ENCODE measurements around the gene DAPK2. TPM values are rescaled to one million over a fixed set of nuclear protein-coding genes. Genes with fewer than 3 reads are reported as not detected.

DAPK2 gene
- total and polyA plus RNA-seq, 2 donors (not counting 1 experiment from before 2014, with no cell fraction given), result 8.3 to 31.9 TPM

DNA sequence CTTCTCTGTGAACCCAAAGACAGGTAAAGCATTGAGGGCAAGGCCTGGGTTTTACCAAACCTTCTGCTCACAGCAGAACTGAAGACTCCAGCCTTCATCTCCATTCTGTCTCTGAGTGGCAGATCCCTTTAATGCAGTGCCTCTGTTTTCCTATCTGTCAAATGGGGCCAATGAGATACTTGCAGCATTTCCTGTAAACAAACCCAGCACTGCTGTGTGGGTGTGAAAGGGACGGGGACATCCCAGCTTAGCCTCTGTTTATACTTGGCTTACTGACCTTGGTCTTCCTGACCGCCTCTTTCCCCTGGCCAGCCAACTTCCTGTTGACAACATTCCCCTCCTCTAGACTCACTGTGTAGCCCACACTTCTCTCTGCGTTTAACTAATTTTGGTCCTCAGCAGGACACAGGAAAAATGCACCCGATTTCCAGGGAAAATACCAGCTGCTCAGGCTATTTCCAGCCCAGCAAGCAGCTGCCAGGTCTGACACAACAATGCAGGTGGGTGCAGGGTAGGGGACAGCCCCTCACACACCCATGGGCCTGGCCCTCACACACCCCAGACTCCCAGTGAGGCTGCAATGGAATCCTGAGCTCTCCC lies 106.7 kb downstream of the DAPK2 start:
- peak overlapping the region; percentile 30 for H2AFZ ChIP-seq (ENCODE audit: insufficient read depth, low read depth, low read length, poor library complexity, severe bottlenecking)
- ChIA-PET POLR2A (no interaction called here), CTCF (interaction anchor here (1.3 to 2.2 kb wide), 3 partner anchors 8 to 188 kb away, joined by 3 to 6 read pairs (median 4); no protein-coding TSS in a partner anchor)
- peak overlapping the region; percentile 67 for H3K4me3 Mint-ChIP-seq
- TF ChIP-seq, protein P1, sequence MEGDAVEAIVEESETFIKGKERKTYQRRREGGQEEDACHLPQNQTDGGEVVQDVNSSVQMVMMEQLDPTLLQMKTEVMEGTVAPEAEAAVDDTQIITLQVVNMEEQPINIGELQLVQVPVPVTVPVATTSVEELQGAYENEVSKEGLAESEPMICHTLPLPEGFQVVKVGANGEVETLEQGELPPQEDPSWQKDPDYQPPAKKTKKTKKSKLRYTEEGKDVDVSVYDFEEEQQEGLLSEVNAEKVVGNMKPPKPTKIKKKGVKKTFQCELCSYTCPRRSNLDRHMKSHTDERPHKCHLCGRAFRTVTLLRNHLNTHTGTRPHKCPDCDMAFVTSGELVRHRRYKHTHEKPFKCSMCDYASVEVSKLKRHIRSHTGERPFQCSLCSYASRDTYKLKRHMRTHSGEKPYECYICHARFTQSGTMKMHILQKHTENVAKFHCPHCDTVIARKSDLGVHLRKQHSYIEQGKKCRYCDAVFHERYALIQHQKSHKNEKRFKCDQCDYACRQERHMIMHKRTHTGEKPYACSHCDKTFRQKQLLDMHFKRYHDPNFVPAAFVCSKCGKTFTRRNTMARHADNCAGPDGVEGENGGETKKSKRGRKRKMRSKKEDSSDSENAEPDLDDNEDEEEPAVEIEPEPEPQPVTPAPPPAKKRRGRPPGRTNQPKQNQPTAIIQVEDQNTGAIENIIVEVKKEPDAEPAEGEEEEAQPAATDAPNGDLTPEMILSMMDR (IDR thresholded peaks at IDR 0.05), result no peak
- TF ChIP-seq EZH2 (IDR thresholded peaks at IDR 0.05; ENCODE audit: borderline replicate concordance, insufficient read depth, low read depth, low read length, poor library complexity, severe bottlenecking), result no peak
- DNase-seq (no peak), ATAC-seq (ENCODE audit: low read depth) (no peak)
- peaks cover 33% of the 10 kb centered on the region for H3K4me1 Mint-ChIP-seq
- no peaks in the 10 kb centered on the region for H3K36me3 ChIP-seq (replicated peaks in 1 of 2; ENCODE audit: control extremely low read depth in 1 of 2, control insufficient read depth in 1 of 2, extremely low read depth in 1 of 2, insufficient read depth in 2 of 2, low read length in 1 of 2)
- intact Hi-C loops (cut with micrococcal nuclease), result no loop called here
- H3K9me3 ChIP-seq (ENCODE audit: control extremely low read depth in 1 of 3, control insufficient read depth in 2 of 3, insufficient read depth in 1 of 3, low read length in 2 of 3), result peaks cover 0 to 3% (median 0%) of the 10 kb centered on the region in 3 donors
- H3K27ac Mint-ChIP-seq, result peak overlapping the region; percentile 66
- H4K20me1 ChIP-seq (ENCODE audit: control insufficient read depth, insufficient read depth, low read length, poor library complexity, severe bottlenecking), result no peaks in the 10 kb centered on the region
- WGBS (ENCODE audit: insufficient coverage), result 84% methylated on average over 2 of the region's 4 CpGs
- no peaks in the 10 kb centered on the region for H3K9me3 Mint-ChIP-seq (ENCODE audit: insufficient read depth)
- no peak overlapping the region for H3K4me3 ChIP-seq (ENCODE audit: control extremely low read depth in 1 of 5, extremely low read depth in 1 of 5, insufficient read depth in 1 of 5, low read depth in 2 of 5, low read length in 4 of 5)
- H3K27me3 ChIP-seq (replicated peaks in 1 of 4; ENCODE audit: control extremely low read depth in 1 of 4, control insufficient read depth in 3 of 4, insufficient read depth in 4 of 4, low read length in 3 of 4), result no peaks in the 10 kb centered on the region
- no peak overlapping the region for H3K27ac ChIP-seq (ENCODE audit: low read length in 2 of 2)
- H3K27me3 Mint-ChIP-seq, result no peaks in the 10 kb centered on the region
- peak overlapping the region; percentile 2 for H3K9ac ChIP-seq (ENCODE audit: low read length)
- H3K79me2 ChIP-seq (ENCODE audit: control insufficient read depth, insufficient read depth, low read length), result no peaks in the 10 kb centered on the region
- peaks cover 27 to 31% of the 10 kb centered on the region in 2 donors for H3K4me1 ChIP-seq (ENCODE audit: control insufficient read depth in 2 of 2, insufficient read depth in 2 of 2, low read length in 2 of 2)
- peak overlapping the region; percentile 42 for H3K4me2 ChIP-seq (replicated peaks; ENCODE audit: low read depth, low read length, poor library complexity, severe bottlenecking)

DNA sequence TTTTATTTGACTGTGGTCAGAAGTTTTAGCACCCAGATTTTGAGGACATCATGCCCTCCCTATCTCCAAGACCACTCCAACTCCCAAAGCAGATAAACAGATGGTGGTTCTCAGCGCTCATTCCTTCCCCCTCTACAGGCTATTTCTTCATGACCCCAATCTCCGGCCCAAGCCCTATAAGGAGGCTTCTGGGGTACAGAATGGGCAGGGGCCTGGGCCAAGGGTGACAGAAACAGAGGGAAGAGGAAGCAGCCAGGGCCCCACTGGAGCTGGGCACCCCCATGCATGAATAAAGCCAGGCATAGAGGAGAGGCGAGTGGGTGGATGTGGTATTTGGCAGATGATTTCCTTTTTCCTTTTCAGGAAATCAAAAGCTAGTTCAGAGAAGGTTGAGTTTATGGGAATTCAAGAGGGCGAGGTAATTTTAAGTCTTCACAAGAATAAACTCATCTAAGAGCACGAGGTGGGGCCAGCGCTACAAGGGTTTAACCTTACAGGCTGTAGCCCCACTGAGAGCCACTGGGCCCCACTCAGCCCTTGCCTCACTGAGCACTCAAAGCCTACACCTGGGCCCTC lies 107.7 kb downstream of the DAPK2 start:
- Histone ChIP-seq H3K27me3 (replicated peaks in 1 of 4; ENCODE audit: control extremely low read depth in 1 of 4, control insufficient read depth in 3 of 4, insufficient read depth in 4 of 4, low read length in 3 of 4) (no peaks in the 10 kb centered on the region), H3K4me2 (replicated peaks; ENCODE audit: low read depth, low read length, poor library complexity, severe bottlenecking) (peak overlapping the region; percentile 42), H3K9me3 (ENCODE audit: control extremely low read depth in 1 of 3, control insufficient read depth in 2 of 3, insufficient read depth in 1 of 3, low read length in 2 of 3) (peaks cover 0 to 3% (median 0%) of the 10 kb centered on the region in 3 donors), H2AFZ (ENCODE audit: insufficient read depth, low read depth, low read length, poor library complexity, severe bottlenecking) (peak overlapping the region; percentile 8), H3K4me3 (ENCODE audit: control extremely low read depth in 1 of 5, extremely low read depth in 1 of 5, insufficient read depth in 1 of 5, low read depth in 2 of 5, low read length in 4 of 5) (no peak overlapping the region), H3K9ac (ENCODE audit: low read length) (no peak overlapping the region), H3K4me1 (ENCODE audit: control insufficient read depth in 2 of 2, insufficient read depth in 2 of 2, low read length in 2 of 2) (peaks cover 27 to 31% of the 10 kb centered on the region in 2 donors), H3K36me3 (replicated peaks in 1 of 2; ENCODE audit: control extremely low read depth in 1 of 2, control insufficient read depth in 1 of 2, extremely low read depth in 1 of 2, insufficient read depth in 2 of 2, low read length in 1 of 2) (no peaks in the 10 kb centered on the region), H3K27ac (ENCODE audit: low read length in 2 of 2) (no peak overlapping the region), H4K20me1 (ENCODE audit: control insufficient read depth, insufficient read depth, low read length, poor library complexity, severe bottlenecking) (no peaks in the 10 kb centered on the region), H3K79me2 (ENCODE audit: control insufficient read depth, insufficient read depth, low read length) (no peaks in the 10 kb centered on the region)
- intact Hi-C loops (cut with micrococcal nuclease), result no loop called here
- Mint-ChIP-seq H3K9me3 (ENCODE audit: insufficient read depth) (no peaks in the 10 kb centered on the region), H3K4me1 (peaks cover 33% of the 10 kb centered on the region), H3K27ac (peak overlapping the region; percentile 66), H3K4me3 (peak overlapping the region; percentile 67), H3K27me3 (no peaks in the 10 kb centered on the region)
- CTCF ChIA-PET, result interaction anchor here (0.7 to 2.2 kb wide), 5 partner anchors 8 to 186 kb away, joined by 3 to 6 read pairs (median 3); no protein-coding TSS in a partner anchor
- DNase-seq (no peak), ATAC-seq (ENCODE audit: low read depth) (no peak)
- POLR2A ChIA-PET, result no interaction called here
- WGBS (ENCODE audit: insufficient coverage), result 56% methylated on average over 4 of the region's 6 CpGs
- TF ChIP-seq, protein P1 (IDR thresholded peaks at IDR 0.05), result no peak
- TF ChIP-seq EZH2 (IDR thresholded peaks at IDR 0.05; ENCODE audit: borderline replicate concordance, insufficient read depth, low read depth, low read length, poor library complexity, severe bottlenecking), result no peak

All from B cell (primary cell).